ENCODE measurements around the gene AKAP13. TPM values are rescaled to one million over a fixed set of nuclear protein-coding genes. Genes with fewer than 3 reads are reported as not detected.

AKAP13 gene
- polyA plus RNA-seq, 1 donor from 2014 or later: 10.0 TPM

GRCh38 chr15:85381850-85382751, 1.7 kb downstream of the AKAP13 start:
- Histone ChIP-seq H3K4me3 (ENCODE audit: low read length) (no peak overlapping the region), H3F3A (ENCODE audit: insufficient read depth, low read length, poor library complexity, severe bottlenecking) (no peaks in the 10 kb centered on the region), H2AFZ (ENCODE audit: low read depth, low read length) (no peak overlapping the region), H3K9me2 (ENCODE audit: insufficient read depth, low read length) (no peaks in the 10 kb centered on the region), H3K27ac (ENCODE audit: low read length) (no peak overlapping the region), H3K27me3 (ENCODE audit: insufficient read depth, low read depth, low read length) (no peaks in the 10 kb centered on the region), H3K4me2 (ENCODE audit: low read length) (no peak overlapping the region), H3K9me3 (ENCODE audit: low read length) (no peaks in the 10 kb centered on the region), H3K36me3 (ENCODE audit: insufficient read depth, low read length) (no peaks in the 10 kb centered on the region), H4K20me1 (ENCODE audit: insufficient read depth) (no peaks in the 10 kb centered on the region), H3K79me2 (replicated peaks; ENCODE audit: insufficient read depth, low read length) (peaks cover 42% of the 10 kb centered on the region), H3K9ac (ENCODE audit: low read length) (no peak overlapping the region)
- no peak for TF ChIP-seq TAF1 (IDR thresholded peaks at IDR 0.05; ENCODE audit: low read depth)
- TF ChIP-seq SMC3 (conservative IDR thresholded peaks at IDR 0.05; ENCODE audit: poor library complexity): no peak
- no peak for TF ChIP-seq POLR2AphosphoS5 (IDR thresholded peaks at IDR 0.05)
- no peak for TF ChIP-seq REST (IDR thresholded peaks at IDR 0.05; ENCODE audit: borderline replicate concordance)
- no peak for TF ChIP-seq MXI1 (conservative IDR thresholded peaks at IDR 0.05; ENCODE audit: poor library complexity, severe bottlenecking)
- no peak for TF ChIP-seq EP300 (conservative IDR thresholded peaks at IDR 0.05; ENCODE audit: poor library complexity, severe bottlenecking)
- TF ChIP-seq CTCF (IDR thresholded peaks at IDR 0.05; ENCODE audit: poor library complexity, severe bottlenecking): no peak
- TF ChIP-seq RAD21 (conservative IDR thresholded peaks at IDR 0.05): no peak
- no peak for TF ChIP-seq EZH2 (IDR thresholded peaks at IDR 0.05; ENCODE audit: borderline replicate concordance, insufficient read depth, low read length, poor library complexity, severe bottlenecking)

- H3K79me2 ChIP-seq (replicated peaks; ENCODE audit: insufficient read depth, low read length): peaks cover 48% of the 10 kb centered on the region
- no peak overlapping the region for H3K4me2 ChIP-seq (ENCODE audit: low read length)
- H3K36me3 ChIP-seq (ENCODE audit: insufficient read depth, low read length): no peaks in the 10 kb centered on the region
- TF ChIP-seq TAF1 (IDR thresholded peaks at IDR 0.05; ENCODE audit: low read depth) (no peak), REST (IDR thresholded peaks at IDR 0.05; ENCODE audit: borderline replicate concordance) (no peak), RAD21 (conservative IDR thresholded peaks at IDR 0.05) (no peak), CTCF (IDR thresholded peaks at IDR 0.05; ENCODE audit: poor library complexity, severe bottlenecking) (no peak), EP300 (conservative IDR thresholded peaks at IDR 0.05; ENCODE audit: poor library complexity, severe bottlenecking) (no peak), POLR2AphosphoS5 (IDR thresholded peaks at IDR 0.05) (no peak), SMC3 (conservative IDR thresholded peaks at IDR 0.05; ENCODE audit: poor library complexity) (no peak), MXI1 (conservative IDR thresholded peaks at IDR 0.05; ENCODE audit: poor library complexity, severe bottlenecking) (no peak), EZH2 (IDR thresholded peaks at IDR 0.05; ENCODE audit: borderline replicate concordance, insufficient read depth, low read length, poor library complexity, severe bottlenecking) (no peak)
- no peak overlapping the region for H3K9ac ChIP-seq (ENCODE audit: low read length)
- no peak overlapping the region for H3K27ac ChIP-seq (ENCODE audit: low read length)
- no peaks in the 10 kb centered on the region for H3K9me3 ChIP-seq (ENCODE audit: low read length)
- no peaks in the 10 kb centered on the region for H4K20me1 ChIP-seq (ENCODE audit: insufficient read depth)
- no peaks in the 10 kb centered on the region for H3K27me3 ChIP-seq (ENCODE audit: insufficient read depth, low read depth, low read length)
- H3K4me3 ChIP-seq (ENCODE audit: low read length): no peak overlapping the region
- H3F3A ChIP-seq (ENCODE audit: insufficient read depth, low read length, poor library complexity, severe bottlenecking): no peaks in the 10 kb centered on the region
- no peaks in the 10 kb centered on the region for H3K9me2 ChIP-seq (ENCODE audit: insufficient read depth, low read length)
- H2AFZ ChIP-seq (ENCODE audit: low read depth, low read length): no peak overlapping the region
These were observed 2.5 kb downstream of the AKAP13 start for GRCh38 chr15:85382942-85383341.

Data from neural cell (in vitro differentiated cells).